Stimulated activated CD8-positive, alpha-beta memory T cell treated with anti-CD3 and anti-CD28 coated beads, Interleukin-7, amount 100 ng/mL, for 4 hours (primary cell): ENCODE results near the gene TYW5.
A peak's percentile ranks its signal among the peaks of the same experiment; 100 is the strongest.

Experiments
- DNase-seq, 2 donors: peaks; one replicate each; pipeline ENCODE4 v3.0.0-alpha.2; 2020; ENCODE audit warnings: low read depth in 2 of 2

The TYW5 gene, protein sequence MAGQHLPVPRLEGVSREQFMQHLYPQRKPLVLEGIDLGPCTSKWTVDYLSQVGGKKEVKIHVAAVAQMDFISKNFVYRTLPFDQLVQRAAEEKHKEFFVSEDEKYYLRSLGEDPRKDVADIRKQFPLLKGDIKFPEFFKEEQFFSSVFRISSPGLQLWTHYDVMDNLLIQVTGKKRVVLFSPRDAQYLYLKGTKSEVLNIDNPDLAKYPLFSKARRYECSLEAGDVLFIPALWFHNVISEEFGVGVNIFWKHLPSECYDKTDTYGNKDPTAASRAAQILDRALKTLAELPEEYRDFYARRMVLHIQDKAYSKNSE

DNA sequence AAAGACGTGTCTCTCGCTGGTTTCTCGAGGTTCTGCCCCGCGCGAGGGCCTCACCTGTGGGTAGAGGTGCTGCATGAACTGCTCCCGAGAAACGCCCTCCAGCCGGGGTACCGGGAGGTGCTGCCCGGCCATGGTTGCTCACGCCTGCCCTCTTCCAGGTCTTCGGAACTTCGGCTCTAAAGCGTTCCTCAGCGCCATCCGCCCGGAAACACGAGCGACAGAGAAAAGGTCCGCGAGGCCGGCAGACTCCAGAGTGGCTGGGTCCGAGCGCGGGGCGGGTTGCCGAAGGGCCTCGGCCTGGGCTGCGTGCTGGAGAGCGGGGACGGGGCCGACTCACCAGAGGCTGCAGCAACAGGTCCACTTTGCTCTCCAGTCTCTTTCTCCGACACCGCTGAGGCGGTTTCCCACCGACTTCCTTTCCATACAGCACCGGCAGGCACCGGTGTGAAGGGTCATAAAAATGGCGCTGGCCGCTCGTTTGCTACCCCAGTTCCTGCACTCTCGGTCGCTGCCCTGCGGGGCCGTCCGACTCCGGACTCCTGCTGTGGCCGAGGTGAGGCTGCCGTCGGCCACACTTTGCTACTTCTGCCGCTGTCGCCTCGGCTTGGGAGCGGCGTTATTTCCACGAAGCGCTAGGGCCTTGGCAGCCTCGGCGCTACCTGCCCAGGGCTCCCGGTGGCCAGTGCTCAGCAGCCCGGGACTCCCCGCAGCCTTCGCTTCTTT is at the start of gene TYW5, which contains the start of gene MAIP1:
Gene TYW5, minus strand, starts transcription at position 153 of the 723 bp plus-strand sequence. Its CDS starts 21 bp downstream, at position 132.
Gene MAIP1, plus strand, starts transcription at position 244 of the 723 bp plus-strand sequence. Its CDS starts 217 bp downstream, at position 461.
- peak; percentile 59 to 72 for DNase-seq

DNA sequence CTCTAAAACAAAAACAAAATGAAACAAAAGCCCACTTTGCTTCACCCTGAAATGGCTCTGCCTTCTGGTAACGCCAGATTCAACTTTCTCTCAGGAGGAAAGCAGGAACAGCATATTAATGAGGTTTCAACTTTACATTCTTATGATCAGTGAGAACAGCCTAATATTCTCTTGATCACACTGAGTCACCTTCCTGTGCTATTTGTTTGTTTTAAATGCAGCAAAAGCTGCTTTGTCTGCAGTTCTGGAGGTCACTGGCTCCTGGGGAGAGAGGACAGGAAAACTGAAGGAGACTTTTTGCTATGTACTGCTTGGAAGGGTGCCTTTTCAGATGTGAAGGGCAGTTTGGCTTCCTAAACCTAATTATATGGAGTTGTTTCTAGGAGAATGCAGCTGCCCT is 48.2 kb upstream of the TYW5 start:
- no peak for DNase-seq

DNA sequence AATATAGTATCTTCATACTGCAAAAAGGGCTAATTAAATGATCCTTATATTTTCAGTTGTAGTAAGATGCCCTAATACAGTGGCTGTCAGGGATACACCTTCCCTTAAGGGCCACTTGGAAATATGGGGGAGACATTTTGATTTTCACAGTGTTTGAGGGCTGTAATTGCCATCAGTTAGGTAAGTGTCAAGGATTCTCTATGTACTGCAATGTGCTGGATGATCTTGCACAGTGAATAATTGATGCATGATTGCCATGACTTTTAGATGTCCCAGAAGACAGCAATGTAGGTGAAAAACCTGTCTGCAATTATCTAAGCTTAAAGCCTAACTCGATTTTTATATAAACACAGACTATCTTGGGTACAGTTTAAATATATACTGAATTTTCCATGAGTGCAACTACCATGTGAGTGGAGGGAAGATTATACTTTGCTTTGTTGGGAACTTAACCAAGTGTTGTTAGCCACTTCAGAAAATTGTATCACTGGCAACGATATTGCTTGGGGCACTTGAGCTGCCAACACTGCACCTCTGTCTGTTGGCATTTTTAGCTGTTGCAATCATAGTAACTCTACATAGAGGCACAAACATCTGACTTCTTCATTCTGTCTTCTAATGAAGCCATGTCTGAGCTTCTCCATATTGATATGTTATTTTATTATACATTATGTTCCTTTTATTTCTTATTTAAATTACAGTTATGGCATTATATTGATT is 45.3 kb upstream of the TYW5 start:
- DNase-seq, result no peak

DNA sequence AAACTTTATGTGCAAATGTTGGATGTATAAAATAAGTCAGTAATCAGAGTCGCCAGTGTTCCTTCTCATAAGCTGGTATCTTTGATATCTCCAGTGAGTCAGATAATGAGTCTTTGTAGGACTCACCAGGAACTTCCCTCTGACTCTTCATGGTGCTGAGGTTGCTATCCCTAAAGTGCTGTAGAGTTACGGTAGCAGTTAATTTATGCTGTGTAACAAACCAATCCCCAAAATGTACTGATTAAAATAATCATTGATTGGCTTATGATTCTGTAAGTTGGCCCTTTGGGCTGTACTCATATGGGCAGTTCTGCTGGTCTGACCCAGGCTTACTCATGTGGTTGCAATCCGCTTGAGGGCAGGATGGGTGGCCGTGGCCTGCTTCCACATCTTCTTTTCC is 43.9 kb upstream of the TYW5 start:
- no peak for DNase-seq

DNA sequence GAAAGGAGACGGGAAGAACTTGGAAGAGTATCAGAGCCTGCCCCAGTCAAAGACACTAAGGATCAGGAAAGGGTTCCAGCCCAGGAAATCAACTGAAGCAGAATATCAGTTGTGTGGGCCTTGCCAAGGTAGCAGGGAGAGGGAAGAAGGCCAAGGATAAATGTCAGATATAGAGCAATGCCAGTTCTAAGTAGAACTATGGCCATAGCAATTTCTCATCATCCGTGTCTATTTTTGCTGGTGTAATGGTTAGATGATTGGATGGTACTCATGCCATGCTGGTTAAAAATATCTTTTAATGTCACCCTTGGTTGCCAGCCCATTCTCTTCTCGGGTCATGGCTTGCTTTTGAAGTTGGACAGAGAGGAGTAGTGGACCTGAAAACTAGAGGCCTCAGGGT is 42.0 kb upstream of the TYW5 start:
- DNase-seq, result no peak

DNA sequence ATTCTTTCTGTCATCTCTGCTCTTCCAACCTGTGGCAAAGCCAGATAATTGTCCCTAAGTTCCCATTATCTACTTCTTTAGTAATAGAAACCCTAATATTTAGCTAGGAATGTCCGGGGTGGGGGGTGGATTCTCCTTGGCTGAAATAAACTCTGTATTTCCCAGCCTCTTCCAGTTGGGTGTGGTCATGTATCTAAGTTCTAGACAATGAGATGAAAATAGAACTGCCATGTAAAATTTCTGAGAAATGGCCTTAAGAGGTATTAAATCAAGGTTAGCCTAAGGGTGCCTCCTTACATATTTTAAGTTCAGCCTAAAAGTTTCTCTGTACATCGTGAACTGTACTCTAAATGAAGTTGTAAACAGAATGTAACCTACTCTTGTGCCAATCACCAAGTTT is 39.6 kb upstream of the TYW5 start:
- no peak for DNase-seq

DNA sequence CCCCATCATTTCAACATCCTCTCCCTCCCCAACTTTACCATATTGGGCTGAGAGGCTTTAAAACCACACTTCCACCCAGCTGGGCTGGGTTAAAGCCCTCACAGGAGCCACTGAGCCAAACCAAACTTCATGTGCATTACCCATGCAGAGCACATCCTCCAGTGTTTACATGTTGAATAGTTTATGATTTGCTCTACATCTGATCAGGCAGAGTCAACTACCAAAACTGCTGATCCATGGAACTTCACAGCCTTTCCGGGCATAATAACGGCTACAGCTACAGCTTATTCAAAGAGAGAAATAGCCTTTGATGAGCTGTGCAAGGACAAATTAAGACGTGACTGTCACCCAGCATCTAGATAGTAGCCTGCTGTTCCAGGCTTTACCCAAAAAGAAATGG is 39.1 kb upstream of the TYW5 start:
- DNase-seq, result no peak

DNA sequence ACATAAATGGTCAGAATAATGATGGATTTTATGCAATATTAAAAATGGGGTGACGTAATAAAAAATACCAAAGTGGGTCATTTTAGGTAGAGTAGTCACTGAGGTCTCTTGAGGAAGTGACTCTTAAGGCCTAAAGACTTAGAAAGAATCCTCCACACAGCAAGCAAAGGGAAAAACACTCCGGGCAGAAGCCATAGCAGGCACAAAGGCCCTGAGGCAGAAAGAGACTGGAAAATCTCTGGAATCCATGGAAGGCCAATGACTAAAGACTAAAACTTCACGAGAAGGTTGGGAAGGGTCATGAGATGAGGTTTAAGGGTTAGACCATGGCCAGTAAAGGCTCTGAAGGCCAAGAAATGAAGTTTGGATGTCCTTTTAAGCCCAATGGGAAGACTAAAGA is 37.0 kb upstream of the TYW5 start:
- DNase-seq, result no peak

DNA sequence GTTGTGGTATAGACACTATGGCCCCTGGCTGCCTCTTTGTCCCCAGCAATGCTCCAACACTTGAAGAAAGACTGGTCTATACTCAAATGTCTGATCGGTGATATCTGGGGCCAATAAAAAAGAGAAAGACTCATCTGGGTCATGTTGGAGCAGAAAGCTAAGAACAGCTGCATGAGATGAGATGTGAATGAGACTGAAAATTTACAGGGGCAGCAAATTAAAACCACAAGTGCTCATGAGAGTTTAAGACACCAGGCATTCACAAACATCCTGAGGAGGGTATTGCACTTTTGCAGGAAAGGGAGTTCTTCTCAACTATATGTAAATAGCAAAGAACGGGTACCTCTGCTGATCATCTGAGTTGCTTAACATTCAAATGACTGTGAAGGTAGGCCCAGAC is 36.4 kb upstream of the TYW5 start:
- DNase-seq, result no peak

DNA sequence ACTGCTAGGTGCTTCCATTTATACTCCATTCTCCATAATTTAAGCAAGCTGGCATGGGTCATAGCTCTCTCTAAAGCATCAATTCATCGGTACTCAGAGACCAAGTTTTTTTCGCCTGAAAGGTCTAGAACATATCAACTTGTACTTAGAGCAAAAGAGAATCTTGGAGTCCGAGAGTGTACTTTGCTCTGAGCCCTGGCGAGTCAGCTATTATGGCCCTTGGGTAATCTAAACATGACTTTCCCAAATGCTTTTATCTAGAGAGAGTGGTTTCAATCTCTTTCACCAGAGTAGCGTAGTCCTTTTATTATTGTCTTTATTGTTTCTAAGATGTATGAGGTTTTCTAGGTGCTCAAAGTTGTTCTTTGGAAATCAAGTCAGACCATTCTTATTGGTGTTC is 34.5 kb upstream of the TYW5 start:
- DNase-seq, result no peak

DNA sequence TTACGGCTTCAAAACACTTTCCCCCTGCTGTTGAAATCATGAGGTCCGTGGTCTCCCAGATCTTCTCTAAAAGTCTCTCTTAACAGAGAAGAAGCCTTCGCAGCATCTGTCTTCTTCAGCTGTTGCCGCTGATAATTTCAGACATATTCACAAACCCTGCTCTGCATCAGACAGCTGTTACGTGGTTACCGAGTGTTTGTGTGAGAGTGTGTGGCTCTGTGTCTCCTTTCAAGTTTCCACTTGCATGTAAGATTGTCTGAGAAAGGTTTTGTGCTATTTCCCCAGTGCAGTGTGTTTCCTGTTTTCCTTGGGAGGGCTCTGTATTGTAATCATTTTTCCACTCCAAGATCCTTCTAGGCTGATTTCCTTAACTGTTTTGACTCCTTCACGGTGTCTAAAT is 32.9 kb upstream of the TYW5 start:
- DNase-seq, result no peak

DNA sequence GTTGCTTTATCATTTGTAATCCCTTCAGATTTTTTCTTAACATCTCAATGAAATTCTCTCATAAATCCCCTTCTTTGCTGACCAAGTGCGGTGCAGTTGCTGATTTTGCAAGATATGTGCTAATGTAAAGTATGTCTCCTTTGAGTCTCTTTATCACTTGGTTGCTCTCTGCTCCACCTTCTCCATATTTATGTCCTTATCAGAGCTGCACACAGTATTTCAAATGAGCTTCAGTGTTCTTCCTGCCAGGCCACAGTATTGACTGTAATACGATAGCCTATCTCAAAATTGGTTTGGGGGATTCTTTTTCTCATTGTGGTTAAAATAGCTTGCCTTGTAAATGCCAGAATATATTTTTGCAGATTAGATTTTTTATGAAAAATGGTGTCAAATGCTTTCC is 32.3 kb upstream of the TYW5 start:
- DNase-seq, result no peak

DNA sequence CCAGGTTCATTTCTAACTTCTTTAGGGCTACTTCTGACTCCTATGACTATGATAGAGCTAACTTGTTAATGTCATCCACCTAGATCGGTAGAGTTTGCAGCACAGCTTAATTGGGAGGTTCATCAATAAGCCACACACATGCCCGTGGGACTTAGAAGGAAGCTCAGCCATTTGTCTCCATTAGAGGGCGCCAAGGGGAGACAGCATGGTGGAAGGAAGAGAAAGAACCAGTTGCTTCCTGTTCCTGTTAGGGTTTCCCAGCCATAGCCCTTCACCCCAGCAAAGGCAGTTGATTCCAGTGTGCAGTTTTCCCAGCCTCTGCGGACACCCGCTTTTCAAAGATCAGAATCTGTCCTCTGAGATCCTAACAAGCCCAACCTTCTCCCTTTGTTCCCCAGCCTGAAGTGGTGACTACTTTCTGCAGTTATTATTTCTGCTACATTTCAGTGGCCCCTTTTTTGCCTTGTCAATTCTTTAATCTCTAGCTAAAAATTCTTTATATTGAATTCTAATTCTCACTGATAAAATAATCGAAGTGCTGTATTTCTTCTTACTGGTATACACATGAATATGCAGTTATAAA is 30.4 kb upstream of the TYW5 start:
- peak; percentile 2 to 17 for DNase-seq

DNA sequence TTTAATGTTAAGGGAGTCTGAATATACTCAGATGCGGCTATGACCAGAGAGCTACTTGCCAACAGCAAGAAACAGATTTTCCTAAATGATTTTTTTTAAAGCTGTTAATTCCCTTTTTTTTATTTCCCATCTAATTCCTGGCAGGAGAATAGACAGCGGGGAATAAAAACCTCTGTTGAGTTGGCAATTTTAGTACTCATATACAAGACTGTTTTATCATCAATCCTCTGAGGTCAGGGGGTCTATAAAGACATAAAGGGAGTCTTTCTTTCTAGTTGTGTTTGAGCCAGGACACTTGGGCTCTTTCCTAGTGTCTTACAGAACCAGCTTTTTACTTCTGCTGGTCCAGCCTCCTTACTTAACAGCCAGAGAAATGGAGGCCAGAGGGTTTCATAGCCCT is 29.5 kb upstream of the TYW5 start:
- no peak for DNase-seq

DNA sequence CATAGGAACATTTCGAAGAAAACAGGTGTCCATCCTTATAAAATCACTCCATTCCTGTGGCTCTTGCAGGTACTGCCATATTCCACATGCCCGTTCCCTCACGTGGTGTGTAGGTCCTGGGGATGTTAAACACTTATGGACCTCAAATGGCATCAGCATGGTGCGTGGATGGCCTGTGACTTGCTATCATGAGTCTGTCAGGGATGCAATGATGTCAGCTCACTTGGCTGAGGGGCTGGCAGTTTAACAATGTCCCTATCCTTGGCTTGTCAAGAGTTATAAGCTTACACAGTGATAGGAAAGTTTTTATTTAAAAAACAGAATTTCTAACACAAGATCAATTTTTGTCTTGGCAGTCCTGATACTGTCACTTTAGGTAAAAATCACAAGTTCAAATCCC is 28.9 kb upstream of the TYW5 start:
- DNase-seq, result no peak

DNA sequence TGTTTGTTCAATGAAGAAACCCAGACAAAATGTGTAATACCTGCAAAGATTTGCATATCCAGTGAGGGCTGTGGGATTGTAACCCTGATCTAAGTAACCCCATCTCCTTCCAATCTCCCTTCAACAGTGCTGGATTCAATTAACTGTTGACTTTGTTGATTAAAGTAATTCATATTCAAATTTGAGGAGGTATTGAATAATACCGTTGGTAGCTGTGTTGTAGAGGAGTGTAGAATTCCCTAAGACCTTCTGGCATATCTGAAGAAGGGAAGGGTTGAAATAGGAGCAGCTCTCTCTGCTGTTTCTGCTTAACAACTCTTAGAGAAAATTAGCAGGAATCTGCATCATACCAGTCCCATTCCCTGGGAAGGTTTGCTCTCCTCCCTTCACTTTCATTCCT is 28.2 kb upstream of the TYW5 start:
- DNase-seq, result no peak

DNA sequence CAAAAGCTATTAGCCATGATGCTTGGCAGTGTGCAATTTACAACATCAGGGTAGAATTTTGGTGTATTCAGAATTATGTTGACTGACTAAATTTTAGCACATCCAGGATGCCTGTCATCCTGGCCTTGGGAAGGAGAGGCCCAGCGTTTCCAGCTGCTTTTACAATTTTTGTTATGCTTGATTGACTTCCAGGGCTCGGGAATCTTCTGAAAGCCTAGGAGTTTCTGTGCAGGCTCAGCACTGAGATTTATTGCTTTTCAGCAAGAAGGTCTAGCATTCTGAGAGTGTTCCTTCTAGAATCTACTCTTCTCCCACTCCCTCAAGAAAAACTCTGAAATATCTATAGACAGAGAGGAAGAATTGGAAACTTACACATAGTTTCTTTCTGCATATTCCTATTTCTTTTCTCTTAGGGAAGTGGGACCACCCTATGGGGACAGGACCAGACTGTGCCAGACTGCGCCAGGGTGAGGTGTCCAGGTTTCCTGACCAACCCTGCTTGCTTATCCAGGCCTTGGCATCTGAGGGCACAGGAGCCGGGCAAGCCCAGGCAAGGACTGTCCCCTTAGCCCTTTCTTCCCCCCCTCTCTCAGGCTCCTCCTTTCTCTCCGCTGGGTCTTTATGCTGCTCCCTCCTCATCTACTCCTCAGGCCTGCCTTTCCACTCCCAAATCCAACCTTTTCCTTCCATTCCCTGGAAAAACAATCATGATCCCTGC is 27.0 kb upstream of the TYW5 start:
- no peak for DNase-seq

DNA sequence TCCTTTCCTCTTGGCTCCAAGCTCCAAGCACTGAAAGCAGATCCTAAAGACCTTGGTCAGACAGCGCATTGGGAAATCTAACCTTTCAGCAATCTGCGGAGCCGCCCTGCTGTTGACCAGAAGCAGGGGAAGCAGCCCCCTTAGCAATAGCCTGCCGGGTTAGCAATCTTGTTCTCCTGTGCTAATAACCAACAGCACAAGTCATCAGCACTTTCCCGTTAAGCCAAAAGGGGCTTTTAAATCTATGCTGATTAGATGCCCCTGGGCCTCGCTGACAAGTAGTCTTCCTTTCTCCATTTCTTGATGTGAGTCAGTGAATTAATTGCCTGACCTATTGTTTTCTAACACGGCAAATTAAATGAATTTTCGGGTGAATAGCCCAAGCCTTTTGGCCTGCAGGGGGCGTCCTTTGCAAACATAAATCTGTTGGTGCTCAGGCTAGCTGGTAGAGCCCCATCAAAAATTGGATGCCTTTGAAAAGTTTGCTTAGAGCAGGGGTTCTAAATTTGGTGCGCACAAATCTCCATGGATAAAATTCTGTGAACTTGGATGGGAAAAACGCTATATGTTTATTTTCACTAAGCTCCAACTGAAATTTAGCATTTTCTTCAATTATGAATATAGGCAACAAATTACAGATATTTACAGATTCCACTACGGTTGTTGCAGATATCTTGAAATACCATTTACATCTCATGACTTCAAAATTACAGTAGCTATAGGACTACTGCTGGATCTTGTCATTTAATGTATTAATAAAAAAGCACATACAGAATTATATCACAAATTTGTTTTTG is 24.7 kb upstream of the TYW5 start:
- peak; percentile 56 to 73 for DNase-seq

DNA sequence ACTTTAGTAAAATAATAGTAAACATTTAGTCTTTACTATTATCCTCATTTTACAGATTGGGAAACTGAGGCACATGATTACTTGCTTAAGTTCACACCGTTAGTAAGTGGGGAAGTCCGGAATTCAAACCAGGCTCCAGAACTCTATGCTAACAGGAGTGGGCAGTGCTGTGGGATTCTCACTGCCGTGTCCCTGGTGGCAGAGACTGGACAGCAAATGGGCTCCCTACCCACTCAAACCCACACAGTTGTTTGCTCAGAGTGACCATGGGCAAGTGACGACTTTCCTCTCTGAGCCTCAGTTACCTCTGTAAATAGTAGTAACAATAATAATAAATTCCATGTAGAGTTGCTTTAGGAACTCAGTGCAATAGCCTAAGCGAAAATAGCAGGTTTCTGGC is 24.1 kb upstream of the TYW5 start:
- no peak for DNase-seq

DNA sequence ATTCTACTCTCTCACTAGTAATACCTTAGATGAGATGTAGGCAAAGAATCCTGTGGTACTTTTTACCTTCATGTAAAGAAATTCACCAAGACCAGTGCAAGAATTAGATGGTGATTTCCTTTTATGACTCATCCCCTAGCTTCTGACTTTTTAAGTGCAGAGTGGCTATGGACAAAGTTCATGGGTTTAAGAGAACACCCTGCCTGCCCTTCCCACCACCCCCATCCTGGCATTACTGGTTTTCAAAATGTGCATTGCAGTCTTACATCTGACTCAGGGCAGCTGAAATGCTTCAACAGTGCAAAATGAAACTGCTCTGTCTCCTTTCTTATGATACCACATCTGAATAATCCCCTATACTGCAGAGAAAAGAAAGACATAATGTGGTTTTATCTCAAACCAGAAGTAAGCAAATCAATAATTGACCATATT is 22.7 kb upstream of the TYW5 start:
- DNase-seq, result no peak
